22Rv1 (cell line): ENCODE data around the gene TMEM178B.
"Not testable (repeated sequence)": the region's sequence is repeated elsewhere in the genome, so short reads cannot be mapped to it uniquely, and the experiment has no call there.

ENCODE experiments used
- ZFX ChIP-seq: fragments of 450-650 bp; IDR thresholded peaks from 2 replicates; pipeline ENCODE4 v1.6.1; 2017; ENCODE audit warnings: antibody characterized with exemption, borderline replicate concordance
- TF ChIP-seq, protein P1 (sequence below): fragments of 450-650 bp; IDR thresholded peaks from 2 replicates; pipeline ENCODE4 v1.5.1; 2017; ENCODE audit warnings: mild to moderate bottlenecking

GRCh38 chr7:141067856-141068255 lies 6.0 kb upstream of the TMEM178B start:
- TF ChIP-seq, protein P1, sequence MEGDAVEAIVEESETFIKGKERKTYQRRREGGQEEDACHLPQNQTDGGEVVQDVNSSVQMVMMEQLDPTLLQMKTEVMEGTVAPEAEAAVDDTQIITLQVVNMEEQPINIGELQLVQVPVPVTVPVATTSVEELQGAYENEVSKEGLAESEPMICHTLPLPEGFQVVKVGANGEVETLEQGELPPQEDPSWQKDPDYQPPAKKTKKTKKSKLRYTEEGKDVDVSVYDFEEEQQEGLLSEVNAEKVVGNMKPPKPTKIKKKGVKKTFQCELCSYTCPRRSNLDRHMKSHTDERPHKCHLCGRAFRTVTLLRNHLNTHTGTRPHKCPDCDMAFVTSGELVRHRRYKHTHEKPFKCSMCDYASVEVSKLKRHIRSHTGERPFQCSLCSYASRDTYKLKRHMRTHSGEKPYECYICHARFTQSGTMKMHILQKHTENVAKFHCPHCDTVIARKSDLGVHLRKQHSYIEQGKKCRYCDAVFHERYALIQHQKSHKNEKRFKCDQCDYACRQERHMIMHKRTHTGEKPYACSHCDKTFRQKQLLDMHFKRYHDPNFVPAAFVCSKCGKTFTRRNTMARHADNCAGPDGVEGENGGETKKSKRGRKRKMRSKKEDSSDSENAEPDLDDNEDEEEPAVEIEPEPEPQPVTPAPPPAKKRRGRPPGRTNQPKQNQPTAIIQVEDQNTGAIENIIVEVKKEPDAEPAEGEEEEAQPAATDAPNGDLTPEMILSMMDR, result not testable (repeated sequence)
- not testable (repeated sequence) for TF ChIP-seq ZFX
